GM18502 (cell line): ENCODE measurements around the gene HOXD13.

ENCODE experiments used
- ATAC-seq: cut with Tn5 transposase; IDR thresholded peaks from one replicate; pipeline ENCODE4 v1.9.1; 2021; ENCODE audit warnings: mild to moderate bottlenecking; ENCODE audit not compliant: unreplicated experiment, poor library complexity

HOXD13 gene

GRCh38 chr2:176092270-176093144 lies at the start of gene HOXD13:
TSS of gene HOXD13 (plus strand) at chr2:176092721. CDS start at chr2:176092891, 170 bp downstream.
- no peak for ATAC-seq

GRCh38 chr2:176056406-176056805 lies 36.1 kb upstream of the HOXD13 start:
- no peak for ATAC-seq

GRCh38 chr2:176063958-176064357 lies 28.6 kb upstream of the HOXD13 start:
- ATAC-seq = no peak

- no peak for ATAC-seq
Measured at GRCh38 chr2:176066645-176067588, 25.6 kb upstream of the HOXD13 start.

GRCh38 chr2:176067589-176068418 lies 24.7 kb upstream of the HOXD13 start:
- ATAC-seq = no peak

- no peak for ATAC-seq
Measured at GRCh38 chr2:176068419-176068832, 24.1 kb upstream of the HOXD13 start.

GRCh38 chr2:176071330-176072291 lies 20.9 kb upstream of the HOXD13 start:
- ATAC-seq = no peak

GRCh38 chr2:176072292-176072669 lies 20.2 kb upstream of the HOXD13 start:
- ATAC-seq = no peak

- no peak for ATAC-seq
Measured at GRCh38 chr2:176072951-176073904, 19.3 kb upstream of the HOXD13 start.

GRCh38 chr2:176074919-176075425 lies 17.5 kb upstream of the HOXD13 start:
- ATAC-seq = no peak

- ATAC-seq = no peak
Measured at GRCh38 chr2:176075481-176075880, 17.0 kb upstream of the HOXD13 start.

GRCh38 chr2:176076063-176076462 lies 16.5 kb upstream of the HOXD13 start:
- ATAC-seq = no peak

- ATAC-seq = no peak
Measured at GRCh38 chr2:176076796-176077195, 15.7 kb upstream of the HOXD13 start.

GRCh38 chr2:176078541-176079284 lies 13.8 kb upstream of the HOXD13 start:
- ATAC-seq = no peak

GRCh38 chr2:176079285-176079830 lies 13.2 kb upstream of the HOXD13 start:
- ATAC-seq = no peak

- no peak for ATAC-seq
Measured at GRCh38 chr2:176079831-176080539, 12.5 kb upstream of the HOXD13 start.
